ENCODE measurements around the gene CBFA2T3. TPM values are rescaled to one million over a fixed set of nuclear protein-coding genes. Genes with fewer than 3 reads are reported as not detected.

CBFA2T3 gene
- total RNA-seq, 1 experiment from 2014 or later: 13.7 TPM

DNA sequence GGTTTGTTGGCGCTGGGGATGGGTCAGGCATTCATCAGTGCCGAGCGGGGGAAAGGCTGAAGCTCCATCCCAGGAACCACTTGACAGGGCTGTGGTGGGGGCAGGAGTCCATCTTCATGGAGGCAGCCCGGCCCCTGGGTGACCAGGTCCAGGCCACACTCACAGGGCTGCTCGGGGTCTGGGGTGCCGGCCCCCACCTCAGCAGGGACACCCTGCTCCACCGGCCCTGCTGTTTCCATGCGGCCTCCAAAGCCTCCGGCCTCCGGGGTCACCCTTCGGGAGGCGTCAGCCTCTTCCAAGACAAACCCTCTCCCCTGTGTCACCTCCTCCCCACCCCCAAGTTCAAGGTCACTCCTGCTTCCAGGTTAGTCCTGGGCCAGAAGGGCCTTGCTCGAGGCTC lies 142.3 kb downstream of the CBFA2T3 start:
- POLR2A ChIA-PET: no interaction called here
- CTCF ChIA-PET: no interaction called here
- no TSS peak for BruUV-seq (replicated peaks)
- no peak for TF ChIP-seq SIN3A (IDR thresholded peaks at IDR 0.05; ENCODE audit: borderline replicate concordance, insufficient read depth, low read depth, low read length)
- TF ChIP-seq, protein P1, sequence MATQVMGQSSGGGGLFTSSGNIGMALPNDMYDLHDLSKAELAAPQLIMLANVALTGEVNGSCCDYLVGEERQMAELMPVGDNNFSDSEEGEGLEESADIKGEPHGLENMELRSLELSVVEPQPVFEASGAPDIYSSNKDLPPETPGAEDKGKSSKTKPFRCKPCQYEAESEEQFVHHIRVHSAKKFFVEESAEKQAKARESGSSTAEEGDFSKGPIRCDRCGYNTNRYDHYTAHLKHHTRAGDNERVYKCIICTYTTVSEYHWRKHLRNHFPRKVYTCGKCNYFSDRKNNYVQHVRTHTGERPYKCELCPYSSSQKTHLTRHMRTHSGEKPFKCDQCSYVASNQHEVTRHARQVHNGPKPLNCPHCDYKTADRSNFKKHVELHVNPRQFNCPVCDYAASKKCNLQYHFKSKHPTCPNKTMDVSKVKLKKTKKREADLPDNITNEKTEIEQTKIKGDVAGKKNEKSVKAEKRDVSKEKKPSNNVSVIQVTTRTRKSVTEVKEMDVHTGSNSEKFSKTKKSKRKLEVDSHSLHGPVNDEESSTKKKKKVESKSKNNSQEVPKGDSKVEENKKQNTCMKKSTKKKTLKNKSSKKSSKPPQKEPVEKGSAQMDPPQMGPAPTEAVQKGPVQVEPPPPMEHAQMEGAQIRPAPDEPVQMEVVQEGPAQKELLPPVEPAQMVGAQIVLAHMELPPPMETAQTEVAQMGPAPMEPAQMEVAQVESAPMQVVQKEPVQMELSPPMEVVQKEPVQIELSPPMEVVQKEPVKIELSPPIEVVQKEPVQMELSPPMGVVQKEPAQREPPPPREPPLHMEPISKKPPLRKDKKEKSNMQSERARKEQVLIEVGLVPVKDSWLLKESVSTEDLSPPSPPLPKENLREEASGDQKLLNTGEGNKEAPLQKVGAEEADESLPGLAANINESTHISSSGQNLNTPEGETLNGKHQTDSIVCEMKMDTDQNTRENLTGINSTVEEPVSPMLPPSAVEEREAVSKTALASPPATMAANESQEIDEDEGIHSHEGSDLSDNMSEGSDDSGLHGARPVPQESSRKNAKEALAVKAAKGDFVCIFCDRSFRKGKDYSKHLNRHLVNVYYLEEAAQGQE (IDR thresholded peaks at IDR 0.05; ENCODE audit: insufficient read depth in 1 of 2, low read depth in 2 of 2, low read length in 1 of 2): no peak
- TF ChIP-seq, protein P2, sequence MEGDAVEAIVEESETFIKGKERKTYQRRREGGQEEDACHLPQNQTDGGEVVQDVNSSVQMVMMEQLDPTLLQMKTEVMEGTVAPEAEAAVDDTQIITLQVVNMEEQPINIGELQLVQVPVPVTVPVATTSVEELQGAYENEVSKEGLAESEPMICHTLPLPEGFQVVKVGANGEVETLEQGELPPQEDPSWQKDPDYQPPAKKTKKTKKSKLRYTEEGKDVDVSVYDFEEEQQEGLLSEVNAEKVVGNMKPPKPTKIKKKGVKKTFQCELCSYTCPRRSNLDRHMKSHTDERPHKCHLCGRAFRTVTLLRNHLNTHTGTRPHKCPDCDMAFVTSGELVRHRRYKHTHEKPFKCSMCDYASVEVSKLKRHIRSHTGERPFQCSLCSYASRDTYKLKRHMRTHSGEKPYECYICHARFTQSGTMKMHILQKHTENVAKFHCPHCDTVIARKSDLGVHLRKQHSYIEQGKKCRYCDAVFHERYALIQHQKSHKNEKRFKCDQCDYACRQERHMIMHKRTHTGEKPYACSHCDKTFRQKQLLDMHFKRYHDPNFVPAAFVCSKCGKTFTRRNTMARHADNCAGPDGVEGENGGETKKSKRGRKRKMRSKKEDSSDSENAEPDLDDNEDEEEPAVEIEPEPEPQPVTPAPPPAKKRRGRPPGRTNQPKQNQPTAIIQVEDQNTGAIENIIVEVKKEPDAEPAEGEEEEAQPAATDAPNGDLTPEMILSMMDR (IDR thresholded peaks at IDR 0.05): no peak
- no peak for TF ChIP-seq TCF7L2 (IDR thresholded peaks at IDR 0.05; ENCODE audit: low read depth, low read length)
- TF ChIP-seq POLR2AphosphoS5 (IDR thresholded peaks at IDR 0.05; ENCODE audit: low read depth, low read length): no peak
- H3K27me3 ChIP-seq (ENCODE audit: control insufficient read depth, insufficient read depth, low read length): no peaks in the 10 kb centered on the region
- H3K9me3 ChIP-seq (ENCODE audit: control insufficient read depth, insufficient read depth, low read depth, low read length): no peaks in the 10 kb centered on the region
- ATAC-seq (no peak), DNase-seq (ENCODE audit: low read depth, low spot score) (no peak)
- no peaks in the 10 kb centered on the region for H3K4me1 ChIP-seq (ENCODE audit: control insufficient read depth, insufficient read depth, low read length)
- H3K27ac ChIP-seq (ENCODE audit: low read length): no peak overlapping the region
- H3K36me3 ChIP-seq (ENCODE audit: control insufficient read depth, insufficient read depth, low read length): peaks cover 2% of the 10 kb centered on the region; the same call in 1 of the 2 replicates
- no peak overlapping the region for H3K4me3 ChIP-seq (ENCODE audit: low read depth in 2 of 2, low read length in 2 of 2)
- in situ Hi-C loops (cut with HindIII; ENCODE audit: low pct_unique_long_range_greater_than_20kb, low sequenced_read_pairs) (no loop called here), intact Hi-C loops (cut with micrococcal nuclease; ENCODE audit: unreplicated experiment) (no loop called here)

- CTCF ChIA-PET: no interaction called here
- ATAC-seq: no peak
- H3K9me3 ChIP-seq (ENCODE audit: control insufficient read depth, insufficient read depth, low read depth, low read length): no peaks in the 10 kb centered on the region
- BruUV-seq (replicated peaks): no TSS peak
- no peaks in the 10 kb centered on the region for H3K4me1 ChIP-seq (ENCODE audit: control insufficient read depth, insufficient read depth, low read length)
- POLR2A ChIA-PET: interaction anchor here (0.6 kb wide), 1 partner anchor 103 kb away, joined by 10 read pairs; no protein-coding TSS in a partner anchor
- no peak for DNase-seq (ENCODE audit: low read depth, low spot score)
- H3K27ac ChIP-seq (ENCODE audit: low read length): no peak overlapping the region
- peaks cover 2% of the 10 kb centered on the region; the same call in 1 of the 2 replicates for H3K36me3 ChIP-seq (ENCODE audit: control insufficient read depth, insufficient read depth, low read length)
- no peaks in the 10 kb centered on the region for H3K27me3 ChIP-seq (ENCODE audit: control insufficient read depth, insufficient read depth, low read length)
- H3K4me3 ChIP-seq (ENCODE audit: low read depth in 2 of 2, low read length in 2 of 2): no peak overlapping the region
- intact Hi-C loops (cut with micrococcal nuclease; ENCODE audit: unreplicated experiment): no loop called here
- in situ Hi-C loops (cut with HindIII; ENCODE audit: low pct_unique_long_range_greater_than_20kb, low sequenced_read_pairs): no loop called here
- TF ChIP-seq TCF7L2 (IDR thresholded peaks at IDR 0.05; ENCODE audit: low read depth, low read length): no peak
- TF ChIP-seq, protein P2 (IDR thresholded peaks at IDR 0.05): no peak
- TF ChIP-seq, protein P1 (IDR thresholded peaks at IDR 0.05; ENCODE audit: insufficient read depth in 1 of 2, low read depth in 2 of 2, low read length in 1 of 2): no peak
- no peak for TF ChIP-seq POLR2AphosphoS5 (IDR thresholded peaks at IDR 0.05; ENCODE audit: low read depth, low read length)
- no peak for TF ChIP-seq SIN3A (IDR thresholded peaks at IDR 0.05; ENCODE audit: borderline replicate concordance, insufficient read depth, low read depth, low read length)
Measured at GRCh38 chr16:88833086-88833485, 143.9 kb downstream of the CBFA2T3 start.
